Measurements from ENCODE around the gene SNRPE.

- TF ChIP-seq CTCF (IDR thresholded peaks at IDR 0.05), result no peak
- no peak for TF ChIP-seq POLR2A (IDR thresholded peaks at IDR 0.05)
These were observed 17.0 kb downstream of the SNRPE start for GRCh38 chr1:203878422-203878821.

Data from adrenal gland (tissue), 5 donors.